Activated CD8-positive, alpha-beta memory T cell treated with anti-CD3 and anti-CD28 coated beads, Interleukin-2, amount 50 U/mL, for 1 hour (primary cell): ENCODE data around the gene GPRC5A.
"Not testable (repeated sequence)": the region's sequence is repeated elsewhere in the genome, so short reads cannot be mapped to it uniquely, and the experiment has no call there.

Experiments
- DNase-seq: peaks from one replicate; pipeline ENCODE4 v3.0.0-alpha.2; 2020; ENCODE audit errors: extremely low read depth

Gene GPRC5A

GRCh38 chr12:12891080-12891880 lies at the start of gene GPRC5A:
TSS of gene GPRC5A (plus strand) at chr12:12891562. CDS start at chr12:12908250, 16,688 bp downstream.
- no peak for DNase-seq

- no peak for DNase-seq
Observed at GRCh38 chr12:12845794-12846243, 45.5 kb upstream of the GPRC5A start.

GRCh38 chr12:12846780-12847179 lies 44.6 kb upstream of the GPRC5A start:
- DNase-seq = not testable (repeated sequence)

- no peak for DNase-seq
Observed at GRCh38 chr12:12853435-12853834, 37.9 kb upstream of the GPRC5A start.

GRCh38 chr12:12859690-12860089 lies 31.7 kb upstream of the GPRC5A start:
- DNase-seq = no peak

GRCh38 chr12:12864243-12864642 lies 27.1 kb upstream of the GPRC5A start:
- no peak for DNase-seq

- DNase-seq = no peak
Observed at GRCh38 chr12:12868477-12869235, 22.7 kb upstream of the GPRC5A start.

- DNase-seq = no peak
Observed at GRCh38 chr12:12870465-12870864, 20.9 kb upstream of the GPRC5A start.

GRCh38 chr12:12871587-12872138 lies 19.7 kb upstream of the GPRC5A start:
- DNase-seq = no peak

- DNase-seq = no peak
Observed at GRCh38 chr12:12872139-12872933, 19.0 kb upstream of the GPRC5A start.

- no peak for DNase-seq
Observed at GRCh38 chr12:12872934-12873275, 18.5 kb upstream of the GPRC5A start.

GRCh38 chr12:12874029-12874428 lies 17.3 kb upstream of the GPRC5A start:
- no peak for DNase-seq

- not testable (repeated sequence) for DNase-seq
Observed at GRCh38 chr12:12875301-12875700, 16.1 kb upstream of the GPRC5A start.

- DNase-seq = no peak
Observed at GRCh38 chr12:12877153-12877768, 14.1 kb upstream of the GPRC5A start.

- no peak for DNase-seq
Observed at GRCh38 chr12:12877781-12878455, 13.4 kb upstream of the GPRC5A start.

GRCh38 chr12:12880537-12880936 lies 10.8 kb upstream of the GPRC5A start:
- DNase-seq = no peak

- DNase-seq = no peak
Observed at GRCh38 chr12:12881151-12881909, 10.0 kb upstream of the GPRC5A start.

- no peak for DNase-seq
Observed at GRCh38 chr12:12882288-12882687, 9.1 kb upstream of the GPRC5A start.

- no peak for DNase-seq
Observed at GRCh38 chr12:12883369-12884001, 7.9 kb upstream of the GPRC5A start.
